ENCODE measurements around the gene TRUB2.

- TF ChIP-seq SATB2 (CRISPR knock-in tag; IDR thresholded peaks at IDR 0.05) (no peak), ZFX (CRISPR knock-in tag; IDR thresholded peaks at IDR 0.05; ENCODE audit: low read depth) (no peak), ETV6 (CRISPR knock-in tag; conservative IDR thresholded peaks at IDR 0.05) (no peak), KLF6 (CRISPR knock-in tag; IDR thresholded peaks at IDR 0.05) (no peak), RBM39 (IDR thresholded peaks at IDR 0.05; ENCODE audit: low read depth, low read length, poor library complexity, severe bottlenecking) (no peak)
- TF ChIP-seq, protein P1, sequence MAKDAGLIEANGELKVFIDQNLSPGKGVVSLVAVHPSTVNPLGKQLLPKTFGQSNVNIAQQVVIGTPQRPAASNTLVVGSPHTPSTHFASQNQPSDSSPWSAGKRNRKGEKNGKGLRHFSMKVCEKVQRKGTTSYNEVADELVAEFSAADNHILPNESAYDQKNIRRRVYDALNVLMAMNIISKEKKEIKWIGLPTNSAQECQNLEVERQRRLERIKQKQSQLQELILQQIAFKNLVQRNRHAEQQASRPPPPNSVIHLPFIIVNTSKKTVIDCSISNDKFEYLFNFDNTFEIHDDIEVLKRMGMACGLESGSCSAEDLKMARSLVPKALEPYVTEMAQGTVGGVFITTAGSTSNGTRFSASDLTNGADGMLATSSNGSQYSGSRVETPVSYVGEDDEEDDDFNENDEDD (CRISPR knock-in tag; IDR thresholded peaks at IDR 0.05; ENCODE audit: borderline replicate concordance), result no peak
- TF ChIP-seq, protein P2, sequence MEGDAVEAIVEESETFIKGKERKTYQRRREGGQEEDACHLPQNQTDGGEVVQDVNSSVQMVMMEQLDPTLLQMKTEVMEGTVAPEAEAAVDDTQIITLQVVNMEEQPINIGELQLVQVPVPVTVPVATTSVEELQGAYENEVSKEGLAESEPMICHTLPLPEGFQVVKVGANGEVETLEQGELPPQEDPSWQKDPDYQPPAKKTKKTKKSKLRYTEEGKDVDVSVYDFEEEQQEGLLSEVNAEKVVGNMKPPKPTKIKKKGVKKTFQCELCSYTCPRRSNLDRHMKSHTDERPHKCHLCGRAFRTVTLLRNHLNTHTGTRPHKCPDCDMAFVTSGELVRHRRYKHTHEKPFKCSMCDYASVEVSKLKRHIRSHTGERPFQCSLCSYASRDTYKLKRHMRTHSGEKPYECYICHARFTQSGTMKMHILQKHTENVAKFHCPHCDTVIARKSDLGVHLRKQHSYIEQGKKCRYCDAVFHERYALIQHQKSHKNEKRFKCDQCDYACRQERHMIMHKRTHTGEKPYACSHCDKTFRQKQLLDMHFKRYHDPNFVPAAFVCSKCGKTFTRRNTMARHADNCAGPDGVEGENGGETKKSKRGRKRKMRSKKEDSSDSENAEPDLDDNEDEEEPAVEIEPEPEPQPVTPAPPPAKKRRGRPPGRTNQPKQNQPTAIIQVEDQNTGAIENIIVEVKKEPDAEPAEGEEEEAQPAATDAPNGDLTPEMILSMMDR (CRISPR knock-in tag; IDR thresholded peaks at IDR 0.05), result no peak
- TF ChIP-seq, protein P3, sequence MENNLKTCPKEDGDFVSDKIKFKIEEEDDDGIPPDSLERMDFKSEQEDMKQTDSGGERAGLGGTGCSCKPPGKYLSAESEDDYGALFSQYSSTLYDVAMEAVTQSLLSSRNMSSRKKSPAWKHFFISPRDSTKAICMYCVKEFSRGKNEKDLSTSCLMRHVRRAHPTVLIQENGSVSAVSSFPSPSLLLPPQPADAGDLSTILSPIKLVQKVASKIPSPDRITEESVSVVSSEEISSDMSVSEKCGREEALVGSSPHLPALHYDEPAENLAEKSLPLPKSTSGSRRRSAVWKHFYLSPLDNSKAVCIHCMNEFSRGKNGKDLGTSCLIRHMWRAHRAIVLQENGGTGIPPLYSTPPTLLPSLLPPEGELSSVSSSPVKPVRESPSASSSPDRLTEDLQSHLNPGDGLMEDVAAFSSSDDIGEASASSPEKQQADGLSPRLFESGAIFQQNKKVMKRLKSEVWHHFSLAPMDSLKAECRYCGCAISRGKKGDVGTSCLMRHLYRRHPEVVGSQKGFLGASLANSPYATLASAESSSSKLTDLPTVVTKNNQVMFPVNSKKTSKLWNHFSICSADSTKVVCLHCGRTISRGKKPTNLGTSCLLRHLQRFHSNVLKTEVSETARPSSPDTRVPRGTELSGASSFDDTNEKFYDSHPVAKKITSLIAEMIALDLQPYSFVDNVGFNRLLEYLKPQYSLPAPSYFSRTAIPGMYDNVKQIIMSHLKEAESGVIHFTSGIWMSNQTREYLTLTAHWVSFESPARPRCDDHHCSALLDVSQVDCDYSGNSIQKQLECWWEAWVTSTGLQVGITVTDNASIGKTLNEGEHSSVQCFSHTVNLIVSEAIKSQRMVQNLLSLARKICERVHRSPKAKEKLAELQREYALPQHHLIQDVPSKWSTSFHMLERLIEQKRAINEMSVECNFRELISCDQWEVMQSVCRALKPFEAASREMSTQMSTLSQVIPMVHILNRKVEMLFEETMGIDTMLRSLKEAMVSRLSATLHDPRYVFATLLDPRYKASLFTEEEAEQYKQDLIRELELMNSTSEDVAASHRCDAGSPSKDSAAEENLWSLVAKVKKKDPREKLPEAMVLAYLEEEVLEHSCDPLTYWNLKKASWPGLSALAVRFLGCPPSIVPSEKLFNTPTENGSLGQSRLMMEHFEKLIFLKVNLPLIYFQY (CRISPR knock-in tag; IDR thresholded peaks at IDR 0.05; ENCODE audit: borderline replicate concordance), result no peak
Measured at GRCh38 chr9:128321879-128322403, 306 bp downstream of the TRUB2 start.
